ENCODE data around the gene TMEM119.

TMEM119 gene

GRCh38 chr12:108630481-108631207, 32.8 kb upstream of the TMEM119 start:
- no peaks in the 10 kb centered on the region for H3K9me3 ChIP-seq
- no peaks in the 10 kb centered on the region for H3K27me3 ChIP-seq
- peak overlapping the region; percentile 98 for H3K27ac ChIP-seq
- peak overlapping the region; percentile 76 to 91 for H3K4me3 ChIP-seq (ENCODE audit: low read depth in 1 of 2, low read length in 1 of 2)
- no peak for TF ChIP-seq CTCF (IDR thresholded peaks at IDR 0.05)
- H3K4me1 ChIP-seq (ENCODE audit: control insufficient read depth in 1 of 2, insufficient read depth in 1 of 2, low read depth in 1 of 2, low read length in 1 of 2): peaks cover 66 to 94% of the 10 kb centered on the region in 2 experiments
- peaks cover 46% of the 10 kb centered on the region for H3K36me3 ChIP-seq

- H3K4me3 ChIP-seq (ENCODE audit: low read depth in 1 of 2, low read length in 1 of 2): peak overlapping the region; percentile 76 to 91
- peaks cover 53% of the 10 kb centered on the region for H3K36me3 ChIP-seq
- no peaks in the 10 kb centered on the region for H3K9me3 ChIP-seq
- no peaks in the 10 kb centered on the region for H3K27me3 ChIP-seq
- H3K4me1 ChIP-seq (ENCODE audit: control insufficient read depth in 1 of 2, insufficient read depth in 1 of 2, low read depth in 1 of 2, low read length in 1 of 2): peaks cover 59 to 91% of the 10 kb centered on the region in 2 experiments
- peak overlapping the region; percentile 98 for H3K27ac ChIP-seq
- TF ChIP-seq CTCF (IDR thresholded peaks at IDR 0.05): no peak
Measured at GRCh38 chr12:108629824-108630476, 32.1 kb upstream of the TMEM119 start.

- H3K4me1 ChIP-seq (ENCODE audit: control insufficient read depth in 1 of 2, insufficient read depth in 1 of 2, low read depth in 1 of 2, low read length in 1 of 2): peaks cover 52 to 83% of the 10 kb centered on the region in 2 experiments
- peak overlapping the region; percentile 76 to 91 for H3K4me3 ChIP-seq (ENCODE audit: low read depth in 1 of 2, low read length in 1 of 2)
- no peaks in the 10 kb centered on the region for H3K9me3 ChIP-seq
- no peaks in the 10 kb centered on the region for H3K27me3 ChIP-seq
- TF ChIP-seq CTCF (IDR thresholded peaks at IDR 0.05): no peak
- peak overlapping the region; percentile 98 for H3K27ac ChIP-seq
- peaks cover 60% of the 10 kb centered on the region for H3K36me3 ChIP-seq
Measured at GRCh38 chr12:108629151-108629550, 31.3 kb upstream of the TMEM119 start.

GRCh38 chr12:108627134-108627920, 29.4 kb upstream of the TMEM119 start:
- Histone ChIP-seq H3K27me3 (no peaks in the 10 kb centered on the region), H3K4me3 (ENCODE audit: low read depth in 1 of 2, low read length in 1 of 2) (peak overlapping the region; percentile 76 to 91), H3K36me3 (peaks cover 78% of the 10 kb centered on the region), H3K27ac (peak overlapping the region; percentile 98), H3K9me3 (no peaks in the 10 kb centered on the region), H3K4me1 (ENCODE audit: control insufficient read depth in 1 of 2, insufficient read depth in 1 of 2, low read depth in 1 of 2, low read length in 1 of 2) (peaks cover 57 to 74% of the 10 kb centered on the region in 2 experiments)
- TF ChIP-seq CTCF (IDR thresholded peaks at IDR 0.05): no peak

- TF ChIP-seq CTCF (IDR thresholded peaks at IDR 0.05): no peak
- Histone ChIP-seq H3K27me3 (no peaks in the 10 kb centered on the region), H3K4me3 (ENCODE audit: low read depth in 1 of 2, low read length in 1 of 2) (no peak overlapping the region), H3K9me3 (no peaks in the 10 kb centered on the region), H3K27ac (peak overlapping the region; percentile 80), H3K36me3 (peaks cover 94% of the 10 kb centered on the region), H3K4me1 (ENCODE audit: control insufficient read depth in 1 of 2, insufficient read depth in 1 of 2, low read depth in 1 of 2, low read length in 1 of 2) (peaks cover 62 to 72% of the 10 kb centered on the region in 2 experiments)
Measured at GRCh38 chr12:108625228-108625627, 27.3 kb upstream of the TMEM119 start.

Measured in neutrophil (primary cell).